Measurements from ENCODE around the gene DAP.

Gene DAP

DNA sequence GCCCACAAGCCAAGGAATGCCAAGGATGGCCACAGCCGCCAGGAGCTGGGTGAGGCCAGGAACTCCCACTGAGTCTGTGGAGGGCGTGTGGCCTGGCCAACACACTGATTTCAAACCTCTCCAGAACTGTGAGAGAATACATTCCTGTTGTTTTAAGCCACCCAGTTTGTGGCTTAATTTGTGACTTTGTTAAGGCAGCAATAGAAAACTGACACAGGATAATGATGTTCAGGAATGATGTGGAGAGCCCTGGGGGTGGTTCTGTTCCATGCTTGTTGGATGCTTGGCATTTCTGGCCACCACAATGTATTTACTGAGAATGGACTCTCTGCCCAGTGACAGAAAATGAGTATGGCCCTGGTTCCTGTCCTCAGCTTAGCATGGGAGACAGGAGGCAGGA, 82.8 kb downstream of the DAP start:
- no peak overlapping the region for H3K4me3 Mint-ChIP-seq
- H3K9me3 Mint-ChIP-seq = peaks cover 7% of the 10 kb centered on the region
- no peak overlapping the region for H3K27ac Mint-ChIP-seq
- H3K36me3 Mint-ChIP-seq (ENCODE audit: low read depth) = peaks cover 16% of the 10 kb centered on the region
- H3K27me3 Mint-ChIP-seq (ENCODE audit: low read depth) = no peaks in the 10 kb centered on the region
- DNase-seq (ENCODE audit: low spot score) = no peak
- no peaks in the 10 kb centered on the region for H3K4me1 Mint-ChIP-seq (ENCODE audit: low read depth)

DNA sequence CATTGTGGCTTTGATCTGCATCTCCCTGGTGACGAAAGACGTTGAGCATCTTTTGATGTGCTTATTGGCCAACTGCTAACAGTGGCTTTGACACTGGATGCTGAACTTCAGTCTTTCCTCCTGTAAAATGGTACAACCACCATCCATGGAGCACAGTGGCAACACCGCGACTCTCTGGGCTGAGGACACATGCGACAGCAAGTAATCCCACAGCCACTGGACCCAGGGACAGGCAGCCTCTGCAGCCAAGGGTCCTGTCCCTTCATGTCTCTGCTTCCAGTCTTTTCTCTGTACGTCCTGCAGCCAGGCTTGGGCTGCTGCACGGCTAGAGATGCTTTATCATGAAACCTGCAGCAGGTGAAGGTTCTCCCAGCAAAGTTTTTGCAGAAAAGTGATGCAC, 83.5 kb downstream of the DAP start:
- Mint-ChIP-seq H3K36me3 (ENCODE audit: low read depth) (peaks cover 16% of the 10 kb centered on the region), H3K9me3 (peaks cover 7% of the 10 kb centered on the region), H3K4me1 (ENCODE audit: low read depth) (no peaks in the 10 kb centered on the region), H3K27me3 (ENCODE audit: low read depth) (no peaks in the 10 kb centered on the region), H3K4me3 (no peak overlapping the region), H3K27ac (no peak overlapping the region)
- no peak for DNase-seq (ENCODE audit: low spot score)

DNA sequence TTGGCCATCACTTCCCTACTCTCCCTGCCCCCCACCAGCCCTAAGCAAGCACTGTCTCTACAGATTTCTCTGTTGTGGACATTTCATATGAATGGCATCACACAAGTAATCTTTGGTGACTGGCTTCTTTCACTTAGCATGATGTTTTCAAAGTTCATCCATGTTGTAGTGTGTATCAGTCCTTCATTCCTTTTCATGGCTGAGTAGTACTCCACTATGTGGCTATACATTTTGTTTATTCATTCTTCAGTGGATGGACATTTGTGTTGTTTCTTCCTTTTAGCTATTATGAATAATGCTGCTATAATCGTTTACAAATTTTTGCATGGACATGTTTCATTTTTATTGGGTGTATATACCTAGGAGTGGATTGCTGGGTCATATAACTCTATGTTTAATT, 84.1 kb downstream of the DAP start:
- Mint-ChIP-seq H3K27ac (no peak overlapping the region), H3K36me3 (ENCODE audit: low read depth) (peaks cover 16% of the 10 kb centered on the region), H3K4me3 (no peak overlapping the region), H3K9me3 (peaks cover 7% of the 10 kb centered on the region), H3K4me1 (ENCODE audit: low read depth) (no peaks in the 10 kb centered on the region), H3K27me3 (ENCODE audit: low read depth) (no peaks in the 10 kb centered on the region)
- no peak for DNase-seq (ENCODE audit: low spot score)

DNA sequence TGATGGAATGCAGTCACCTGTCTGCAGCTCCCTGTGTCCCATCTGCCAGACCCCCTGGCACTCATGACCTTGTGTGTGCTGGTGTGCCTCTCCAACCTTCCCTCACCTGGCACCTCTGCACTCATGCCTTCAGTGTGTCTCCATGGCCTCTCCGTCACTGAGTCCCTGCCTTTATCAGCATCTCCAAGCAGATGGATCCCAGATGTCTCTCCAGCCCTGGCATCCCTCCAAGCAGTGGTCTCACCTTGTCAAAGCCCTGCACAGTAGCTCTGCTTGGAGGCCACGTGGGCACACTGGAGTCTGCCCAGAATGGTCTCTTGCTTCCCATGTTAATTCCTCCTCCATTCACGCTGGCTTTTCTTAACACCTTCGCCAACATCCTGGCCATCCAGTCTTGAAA, 84.8 kb downstream of the DAP start:
- no peaks in the 10 kb centered on the region for H3K27me3 Mint-ChIP-seq (ENCODE audit: low read depth)
- peaks cover 16% of the 10 kb centered on the region for H3K36me3 Mint-ChIP-seq (ENCODE audit: low read depth)
- no peak overlapping the region for H3K27ac Mint-ChIP-seq
- H3K9me3 Mint-ChIP-seq = peaks cover 7% of the 10 kb centered on the region
- no peak for DNase-seq (ENCODE audit: low spot score)
- no peaks in the 10 kb centered on the region for H3K4me1 Mint-ChIP-seq (ENCODE audit: low read depth)
- H3K4me3 Mint-ChIP-seq = no peak overlapping the region

DNA sequence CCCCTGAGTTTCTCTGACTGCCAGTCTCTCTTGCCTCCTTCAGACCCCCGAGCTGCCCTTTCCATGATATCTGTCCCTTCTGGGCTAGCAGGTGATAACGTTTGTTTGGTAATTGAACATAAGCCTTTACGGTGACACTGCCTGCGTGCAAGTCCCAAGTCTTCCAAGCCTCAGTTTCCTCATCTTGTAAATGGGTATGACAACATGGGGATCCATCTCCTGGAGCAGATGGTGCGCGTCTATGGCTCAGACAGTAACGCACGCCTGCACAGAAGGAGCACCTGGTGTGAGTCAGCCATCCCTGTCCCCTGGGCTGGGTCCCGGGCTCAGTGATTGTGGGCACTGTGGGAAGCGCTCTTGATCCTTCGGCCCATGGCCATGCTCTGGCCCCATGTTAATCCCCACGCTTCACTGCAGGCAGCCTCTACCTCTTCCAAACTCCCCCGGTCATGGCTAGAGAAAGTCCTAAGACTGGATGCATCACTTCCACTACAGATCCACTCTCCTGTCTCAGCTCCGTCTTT, 85.8 kb downstream of the DAP start:
- H3K27me3 Mint-ChIP-seq (ENCODE audit: low read depth) = no peaks in the 10 kb centered on the region
- peaks cover 7% of the 10 kb centered on the region for H3K9me3 Mint-ChIP-seq
- H3K4me3 Mint-ChIP-seq = no peak overlapping the region
- H3K27ac Mint-ChIP-seq = no peak overlapping the region
- H3K36me3 Mint-ChIP-seq (ENCODE audit: low read depth) = peaks cover 14% of the 10 kb centered on the region
- no peaks in the 10 kb centered on the region for H3K4me1 Mint-ChIP-seq (ENCODE audit: low read depth)
- DNase-seq (ENCODE audit: low spot score) = no peak

DNA sequence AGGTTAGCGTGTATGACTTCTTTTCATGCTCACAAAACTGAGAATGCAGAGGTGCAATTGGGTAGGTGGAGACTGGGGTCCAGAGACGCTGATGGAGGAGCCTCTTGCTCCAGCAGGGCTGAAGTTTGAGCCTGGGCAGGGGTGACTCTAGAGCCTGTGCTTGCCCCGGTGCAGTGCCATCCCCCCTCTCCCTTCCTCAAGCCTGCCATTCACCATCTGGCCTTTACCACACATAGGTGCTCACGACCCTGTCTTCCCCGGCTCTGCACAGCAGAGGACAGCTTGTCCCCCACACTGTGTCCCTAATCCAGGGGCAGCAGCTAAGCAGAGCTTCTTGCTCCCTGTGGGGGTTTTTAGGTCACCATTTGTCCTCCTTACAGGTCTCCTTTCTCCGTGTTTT, 86.5 kb downstream of the DAP start:
- H3K27me3 Mint-ChIP-seq (ENCODE audit: low read depth) = no peaks in the 10 kb centered on the region
- no peak overlapping the region for H3K27ac Mint-ChIP-seq
- no peak for DNase-seq (ENCODE audit: low spot score)
- peaks cover 14% of the 10 kb centered on the region for H3K36me3 Mint-ChIP-seq (ENCODE audit: low read depth)
- H3K4me1 Mint-ChIP-seq (ENCODE audit: low read depth) = no peaks in the 10 kb centered on the region
- H3K4me3 Mint-ChIP-seq = no peak overlapping the region
- peaks cover 7% of the 10 kb centered on the region for H3K9me3 Mint-ChIP-seq

DNA sequence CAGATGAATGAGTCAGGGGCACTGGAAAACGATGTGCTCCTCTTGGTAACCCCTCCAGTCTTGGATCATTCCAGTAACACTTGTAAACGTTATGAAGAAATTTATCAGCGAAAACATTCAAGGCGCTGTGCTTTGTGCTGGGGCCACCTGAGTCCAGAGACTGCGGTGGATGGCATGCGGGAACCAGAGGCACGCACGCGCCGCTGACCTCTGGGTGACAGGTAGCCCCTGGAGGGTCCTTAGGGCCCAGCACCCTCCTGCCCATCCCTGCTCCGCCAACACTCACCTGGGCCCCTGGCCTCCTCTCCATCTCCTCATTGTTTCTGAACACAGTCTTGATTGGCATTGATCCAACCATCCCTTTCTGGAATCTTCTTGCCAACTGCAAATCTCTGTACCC, 86.9 kb downstream of the DAP start:
- Mint-ChIP-seq H3K27me3 (ENCODE audit: low read depth) (no peaks in the 10 kb centered on the region), H3K27ac (no peak overlapping the region)

DNA sequence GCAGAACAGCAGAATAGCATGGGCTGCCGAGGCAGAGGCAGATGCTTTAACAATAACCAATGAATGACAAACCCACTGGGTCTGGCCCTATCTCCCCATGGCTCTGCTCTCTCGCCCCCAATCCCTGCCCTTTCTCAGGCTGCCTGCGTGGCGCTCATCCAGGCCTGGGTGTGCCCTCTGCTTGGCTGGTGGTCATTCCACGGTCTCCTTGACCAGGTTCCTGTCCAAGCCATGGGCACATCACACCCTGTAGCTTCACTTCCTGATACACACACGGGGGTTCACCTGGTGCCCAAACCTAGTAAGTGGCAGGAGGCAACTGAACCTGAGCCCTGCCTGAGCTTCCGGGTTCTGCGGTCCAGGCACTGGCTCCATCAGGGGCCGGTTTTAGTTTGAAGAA, 87.6 kb downstream of the DAP start:
- Mint-ChIP-seq H3K9me3 (peaks cover 7% of the 10 kb centered on the region), H3K36me3 (ENCODE audit: low read depth) (peaks cover 14% of the 10 kb centered on the region), H3K27ac (no peak overlapping the region), H3K4me1 (ENCODE audit: low read depth) (no peaks in the 10 kb centered on the region), H3K4me3 (no peak overlapping the region), H3K27me3 (ENCODE audit: low read depth) (no peaks in the 10 kb centered on the region)
- no peak for DNase-seq (ENCODE audit: low spot score)

More for the DNA sequence above, 86.9 kb downstream of the DAP start:
- DNase-seq (ENCODE audit: low spot score) = no peak
- Mint-ChIP-seq H3K36me3 (ENCODE audit: low read depth) (peaks cover 14% of the 10 kb centered on the region), H3K4me3 (no peak overlapping the region), H3K9me3 (peaks cover 7% of the 10 kb centered on the region), H3K4me1 (ENCODE audit: low read depth) (no peaks in the 10 kb centered on the region)

DNA sequence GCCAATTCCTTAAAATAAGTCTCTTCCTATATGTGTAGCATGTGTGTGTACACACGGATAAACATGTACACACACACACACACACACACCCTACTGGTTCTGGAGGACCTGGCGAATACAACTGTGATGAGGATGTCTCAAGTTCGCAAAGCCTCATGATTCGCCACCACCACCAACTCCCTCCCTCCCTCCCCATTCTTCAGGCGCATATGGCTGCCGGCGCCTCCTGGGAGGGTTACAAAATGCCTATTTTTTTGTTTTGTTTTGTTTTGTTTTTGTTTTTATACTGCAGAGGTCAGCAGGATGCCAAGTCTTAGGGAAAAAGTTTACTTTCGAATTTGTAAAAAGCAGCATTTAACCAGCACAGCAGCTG, 88.0 kb downstream of the DAP start:
- Mint-ChIP-seq H3K4me3 (no peak overlapping the region), H3K4me1 (ENCODE audit: low read depth) (no peaks in the 10 kb centered on the region), H3K9me3 (peaks cover 7% of the 10 kb centered on the region), H3K36me3 (ENCODE audit: low read depth) (peaks cover 13% of the 10 kb centered on the region), H3K27me3 (ENCODE audit: low read depth) (no peaks in the 10 kb centered on the region), H3K27ac (no peak overlapping the region)
- DNase-seq (ENCODE audit: low spot score) = no peak

DNA sequence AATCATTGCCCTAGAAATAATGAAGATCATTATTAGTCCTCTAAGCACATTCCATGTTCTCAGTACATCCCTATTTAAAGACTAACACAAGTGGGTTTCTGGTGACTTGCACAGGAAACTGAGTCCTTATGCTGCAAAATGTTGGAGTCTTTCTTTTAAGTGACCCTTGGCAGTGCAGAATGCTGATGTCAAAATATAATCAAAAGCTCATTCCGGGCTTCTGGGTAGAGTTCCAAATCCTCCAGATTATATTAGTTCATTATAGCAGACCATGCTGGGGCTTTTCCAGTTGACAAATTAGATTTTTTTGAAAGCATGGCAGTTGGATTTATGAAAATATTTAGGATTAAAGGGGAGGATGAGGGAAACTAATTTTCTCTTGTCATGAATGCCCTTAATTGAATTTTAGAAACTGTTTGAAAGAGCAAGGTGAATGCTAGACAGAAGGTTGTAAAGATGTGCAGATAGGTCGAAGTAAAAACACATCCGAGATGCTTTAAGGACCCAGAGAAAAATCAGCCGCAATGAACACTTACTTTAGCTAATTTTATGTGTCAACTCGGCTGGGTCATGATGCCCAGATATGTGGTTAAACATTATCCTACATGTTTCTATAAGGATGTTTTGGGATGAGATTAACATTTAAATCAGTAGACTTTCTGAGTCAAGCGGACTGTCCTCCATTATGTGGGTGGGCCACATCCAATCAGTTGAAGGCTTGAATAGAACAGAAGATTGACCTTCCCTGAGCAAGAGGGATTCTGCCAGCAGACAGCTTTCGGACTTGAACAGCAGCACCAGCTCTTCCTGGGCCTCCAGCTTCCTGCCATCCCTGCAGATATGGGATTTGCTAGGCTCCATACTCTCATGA, 88.7 kb downstream of the DAP start:
- Mint-ChIP-seq H3K9me3 (peaks cover 5% of the 10 kb centered on the region), H3K4me1 (ENCODE audit: low read depth) (no peaks in the 10 kb centered on the region), H3K4me3 (no peak overlapping the region), H3K27me3 (ENCODE audit: low read depth) (no peaks in the 10 kb centered on the region), H3K27ac (no peak overlapping the region), H3K36me3 (ENCODE audit: low read depth) (peaks cover 7% of the 10 kb centered on the region)
- DNase-seq (ENCODE audit: low spot score) = no peak

DNA sequence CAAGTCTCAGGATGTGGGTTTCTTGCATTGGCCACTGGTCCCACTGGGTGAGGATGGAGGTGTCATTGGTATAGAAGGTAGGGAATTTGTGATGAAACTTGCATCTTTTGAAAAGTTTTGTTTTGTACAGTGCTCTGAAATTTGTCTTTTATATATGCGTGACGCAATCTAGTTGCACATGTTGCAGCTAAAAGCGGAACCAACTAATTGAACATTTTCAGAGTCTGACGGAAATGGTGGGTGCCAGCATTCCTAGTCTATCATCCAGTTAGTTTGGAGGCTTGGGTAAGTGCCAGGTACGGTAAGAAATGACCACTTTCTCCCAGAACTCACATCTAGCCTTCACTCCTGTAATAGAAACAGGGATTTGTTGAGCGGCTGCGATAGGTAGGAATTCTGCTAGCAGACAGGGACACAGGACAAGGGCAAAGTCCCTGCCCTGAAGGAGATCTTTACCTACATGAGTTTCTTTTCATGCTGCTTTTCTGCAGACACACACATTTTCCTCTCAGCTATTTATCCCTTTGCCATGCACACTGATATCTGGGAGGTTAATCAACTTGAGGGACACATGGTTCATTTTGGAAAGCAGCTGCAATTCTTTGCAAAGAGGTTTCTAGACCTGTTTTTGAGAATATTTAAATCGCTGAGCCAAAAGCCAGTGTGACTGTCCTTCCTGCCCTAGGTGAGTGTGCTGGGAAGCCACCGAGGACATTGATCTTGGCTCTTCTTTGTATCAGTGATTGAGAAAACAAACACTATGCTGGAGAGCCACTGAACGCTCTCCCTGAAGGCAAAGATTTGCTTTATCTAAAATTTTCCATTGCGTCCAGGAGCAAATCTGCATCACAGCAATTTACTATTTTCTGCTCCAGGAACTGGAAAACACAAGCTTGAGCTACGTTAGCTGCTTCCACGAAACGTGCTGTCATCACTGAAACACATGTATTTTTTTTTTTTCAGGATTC, 89.7 kb downstream of the DAP start:
- no peak overlapping the region for H3K4me3 Mint-ChIP-seq
- H3K27ac Mint-ChIP-seq = no peak overlapping the region
- no peaks in the 10 kb centered on the region for H3K4me1 Mint-ChIP-seq (ENCODE audit: low read depth)
- H3K9me3 Mint-ChIP-seq = no peaks in the 10 kb centered on the region
- H3K27me3 Mint-ChIP-seq (ENCODE audit: low read depth) = no peaks in the 10 kb centered on the region
- H3K36me3 Mint-ChIP-seq (ENCODE audit: low read depth) = no peaks in the 10 kb centered on the region
- DNase-seq (ENCODE audit: low spot score) = no peak

DNA sequence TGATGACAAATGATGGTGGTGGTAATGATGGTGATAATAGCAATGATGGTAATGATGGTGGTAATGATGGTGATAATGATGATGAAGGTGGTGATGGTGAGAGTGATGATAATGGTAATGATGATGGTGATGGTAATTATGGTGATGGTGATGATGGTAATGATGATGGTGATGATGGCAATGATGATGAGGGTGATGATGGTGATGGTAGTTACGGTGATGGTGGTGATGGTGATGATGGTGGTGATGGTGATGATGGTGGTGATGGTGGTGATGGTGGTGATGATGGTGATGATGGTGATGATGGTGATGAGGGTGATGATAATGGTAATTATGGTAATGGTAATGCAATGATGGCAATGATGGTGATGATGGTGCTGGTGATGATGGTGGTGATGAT, 91.1 kb downstream of the DAP start:
- no peak overlapping the region for H3K27ac Mint-ChIP-seq
- no peaks in the 10 kb centered on the region for H3K4me1 Mint-ChIP-seq (ENCODE audit: low read depth)
- H3K36me3 Mint-ChIP-seq (ENCODE audit: low read depth) = no peaks in the 10 kb centered on the region
- H3K4me3 Mint-ChIP-seq = no peak overlapping the region
- no peaks in the 10 kb centered on the region for H3K9me3 Mint-ChIP-seq
- H3K27me3 Mint-ChIP-seq (ENCODE audit: low read depth) = no peaks in the 10 kb centered on the region
- no peak for DNase-seq (ENCODE audit: low spot score)

DNA sequence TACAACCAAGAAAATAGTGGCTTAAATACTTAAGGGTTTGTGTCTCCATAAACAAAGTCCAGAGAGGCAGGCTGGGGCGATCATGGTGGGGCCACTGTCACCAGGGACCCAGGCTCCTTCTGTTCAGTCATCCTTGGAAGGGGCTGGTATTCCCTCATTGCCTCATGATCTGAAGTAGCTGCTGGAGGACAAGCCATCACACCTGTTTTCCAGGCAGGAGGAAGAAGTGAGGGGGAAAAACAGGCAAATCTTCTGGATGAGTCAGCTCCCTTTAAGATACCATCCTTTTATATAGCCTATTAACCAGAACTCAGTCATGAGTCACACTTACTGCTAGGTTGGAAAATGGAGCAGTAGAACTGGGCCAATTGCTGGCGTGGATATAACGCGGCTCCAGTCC, 92.3 kb downstream of the DAP start:
- DNase-seq (ENCODE audit: low spot score) = no peak
- no peak overlapping the region for H3K27ac Mint-ChIP-seq
- no peaks in the 10 kb centered on the region for H3K36me3 Mint-ChIP-seq (ENCODE audit: low read depth)
- H3K27me3 Mint-ChIP-seq (ENCODE audit: low read depth) = no peaks in the 10 kb centered on the region
- no peak overlapping the region for H3K4me3 Mint-ChIP-seq
- H3K9me3 Mint-ChIP-seq = no peaks in the 10 kb centered on the region
- H3K4me1 Mint-ChIP-seq (ENCODE audit: low read depth) = no peaks in the 10 kb centered on the region

DNA sequence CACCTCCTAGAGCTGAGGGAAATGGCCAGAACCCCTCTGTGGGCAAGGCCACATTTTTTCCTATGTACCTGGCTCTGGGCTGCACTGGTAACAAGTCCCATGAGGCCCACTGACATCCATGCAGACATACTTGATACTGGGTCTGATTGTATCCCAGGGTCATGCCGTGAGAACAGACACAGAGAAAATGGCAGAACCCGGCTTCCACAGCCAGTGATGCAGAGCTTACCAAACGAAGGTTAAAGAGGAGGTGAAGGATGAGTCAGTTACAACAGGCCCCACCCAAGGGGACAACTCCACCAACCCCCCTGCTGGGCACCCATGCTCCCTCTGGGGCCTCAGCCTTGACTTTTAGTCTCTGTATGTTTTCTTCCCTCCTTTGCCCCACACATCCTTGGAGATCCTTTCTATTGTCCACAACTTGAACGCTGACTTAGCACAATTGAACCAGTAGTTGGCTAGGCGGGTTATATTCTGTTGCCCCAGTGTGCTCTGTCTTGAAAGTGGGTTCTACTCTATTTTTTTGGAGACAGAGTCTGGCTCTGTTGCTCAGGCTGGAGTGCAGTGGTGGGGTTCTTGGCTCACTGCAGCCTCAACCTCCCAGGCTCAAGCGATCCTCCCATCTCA, 93.5 kb downstream of the DAP start:
- H3K27ac Mint-ChIP-seq = no peak overlapping the region
- no peak overlapping the region for H3K4me3 Mint-ChIP-seq
- no peak for DNase-seq (ENCODE audit: low spot score)
- H3K36me3 Mint-ChIP-seq (ENCODE audit: low read depth) = no peaks in the 10 kb centered on the region
- H3K9me3 Mint-ChIP-seq = no peaks in the 10 kb centered on the region
- H3K4me1 Mint-ChIP-seq (ENCODE audit: low read depth) = no peaks in the 10 kb centered on the region
- no peaks in the 10 kb centered on the region for H3K27me3 Mint-ChIP-seq (ENCODE audit: low read depth)

Measured in T-helper 2 cell treated with Interferon-gamma antibody and Interleukin-4, amounts not matched to agents 5 μg/mL and 100 μg/mL, for 36 hours (primary cell).